ENCODE data around the gene USP48. TPM values are rescaled to one million over a fixed set of nuclear protein-coding genes. Genes with fewer than 3 reads are reported as not detected.

Gene USP48
- total and polyA plus RNA-seq, 2 of the 13 experiments (the other 11 are each of a cell fraction or from before 2014, with no cell fraction given), result 30.4 to 30.7 TPM

GRCh38 chr1:21736876-21737275 lies 46.1 kb downstream of the USP48 start (continued):
- peak; percentile 14; the same call in 1 of the 2 replicates for TF ChIP-seq SALL1 (CRISPR knock-in tag; IDR thresholded peaks at IDR 0.05)
- TF ChIP-seq TBX2 (CRISPR knock-in tag; IDR thresholded peaks at IDR 0.05; ENCODE audit: borderline replicate concordance), result peak; percentile 56; the same call in 1 of the 2 replicates
- TF ChIP-seq MAX (IDR thresholded peaks at IDR 0.05), result 0 out of 2 replicates have a peak, but pooled peaks have one; percentile 22
- TF ChIP-seq SOX5 (CRISPR knock-in tag; IDR thresholded peaks at IDR 0.05; ENCODE audit: borderline replicate concordance), result peak; percentile 57; the same call in 1 of the 2 replicates
- TF ChIP-seq CC2D1A (CRISPR knock-in tag; IDR thresholded peaks at IDR 0.05), result no peak
- TF ChIP-seq CEBPG (CRISPR knock-in tag; IDR thresholded peaks at IDR 0.05), result peak; percentile 51; the same call in 1 of the 2 replicates
- 0 out of 2 replicates have a peak, but pooled peaks have one; percentile 40 for TF ChIP-seq CEBPB (IDR thresholded peaks at IDR 0.05; ENCODE audit: borderline replicate concordance, low read depth, low read length)
- TF ChIP-seq SIN3B (IDR thresholded peaks at IDR 0.05; ENCODE audit: low read length), result no peak
- 0 out of 2 replicates have a peak, but pooled peaks have one; percentile 14 for TF ChIP-seq PAXIP1 (CRISPR knock-in tag; conservative IDR thresholded peaks at IDR 0.05)
- no peak for TF ChIP-seq FUBP1 (CRISPR knock-in tag; IDR thresholded peaks at IDR 0.05; ENCODE audit: borderline replicate concordance)
- TF ChIP-seq KLF9 (CRISPR knock-in tag; IDR thresholded peaks at IDR 0.05; ENCODE audit: low read depth), result no peak
- no peak for TF ChIP-seq ZNF776 (CRISPR knock-in tag; IDR thresholded peaks at IDR 0.05)
- TF ChIP-seq TBX3 (IDR thresholded peaks at IDR 0.05; ENCODE audit: borderline replicate concordance), result peak; percentile 68; the same call in 1 of the 2 replicates
- peak; percentile 38; the same call in 1 of the 2 replicates for TF ChIP-seq ARID5B (CRISPR knock-in tag; IDR thresholded peaks at IDR 0.05)
- TF ChIP-seq ZNF749 (CRISPR knock-in tag; IDR thresholded peaks at IDR 0.05; ENCODE audit: borderline replicate concordance), result no peak
